ENCODE measurements around the gene TNS3.

TNS3 gene

GRCh38 chr7:47249361-47249760 is 332.6 kb downstream of the TNS3 start:
- no peak overlapping the region for H3K4me3 ChIP-seq (ENCODE audit: control insufficient read depth, low read depth, low read length)
- DNase-seq (ENCODE audit: low read depth), result no peak
- no peak for TF ChIP-seq CTCF (IDR thresholded peaks at IDR 0.05; ENCODE audit: control insufficient read depth, insufficient read depth, low read depth, low read length, missing control alignments)

- DNase-seq (ENCODE audit: low read depth), result no peak
- no peak overlapping the region for H3K4me3 ChIP-seq (ENCODE audit: control insufficient read depth, low read depth, low read length)
- no peak for TF ChIP-seq CTCF (IDR thresholded peaks at IDR 0.05; ENCODE audit: control insufficient read depth, insufficient read depth, low read depth, low read length, missing control alignments)
These were observed 333.1 kb downstream of the TNS3 start for GRCh38 chr7:47248797-47249196.

DNA sequence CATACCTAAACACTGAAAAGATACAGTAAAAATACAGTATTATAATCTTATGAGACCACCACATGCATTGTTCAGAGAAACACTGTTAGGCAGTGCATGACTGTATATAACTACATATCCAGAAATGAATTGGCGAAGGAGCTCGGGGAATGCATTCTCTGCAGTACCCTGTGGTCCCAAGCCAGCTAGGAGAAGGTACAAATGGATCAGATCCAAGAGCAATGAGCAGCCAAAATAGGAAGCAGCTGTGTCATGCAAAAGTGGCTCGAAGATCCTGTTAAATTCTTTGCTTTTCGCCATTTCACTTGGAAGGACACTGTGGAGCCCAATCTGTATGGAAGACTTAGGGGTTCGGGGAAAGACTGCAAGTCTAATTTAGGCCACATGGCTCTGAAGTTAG is 334.8 kb downstream of the TNS3 start:
- TF ChIP-seq CTCF (IDR thresholded peaks at IDR 0.05; ENCODE audit: control insufficient read depth, insufficient read depth, low read depth, low read length, missing control alignments), result no peak
- DNase-seq (ENCODE audit: low read depth), result no peak

DNA sequence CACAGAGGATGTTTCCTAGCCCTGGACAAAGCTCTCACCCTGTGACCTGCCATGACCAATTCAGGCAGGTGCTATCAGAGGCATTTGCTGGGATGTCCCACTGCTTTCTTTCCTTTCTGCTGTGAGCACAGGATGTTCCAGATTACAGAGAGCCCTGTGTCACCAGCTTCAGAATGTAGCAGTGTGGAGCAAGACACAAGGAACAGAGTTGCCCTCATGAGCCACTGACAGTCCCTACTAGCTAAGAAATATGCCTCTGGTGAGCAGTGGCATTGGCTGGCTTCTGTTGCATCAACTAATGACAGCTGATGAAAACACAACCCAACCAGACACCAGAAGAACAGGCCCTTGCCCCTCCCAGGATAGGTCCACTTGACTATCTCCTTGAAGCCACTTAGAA is 337.2 kb downstream of the TNS3 start:
- TF ChIP-seq CTCF (IDR thresholded peaks at IDR 0.05; ENCODE audit: control insufficient read depth, insufficient read depth, low read depth, low read length, missing control alignments), result no peak
- DNase-seq (ENCODE audit: low read depth), result no peak
- no peak overlapping the region for H3K4me3 ChIP-seq (ENCODE audit: control insufficient read depth, low read depth, low read length)

More for the DNA sequence above, 334.8 kb downstream of the TNS3 start:
- no peak overlapping the region for H3K4me3 ChIP-seq (ENCODE audit: control insufficient read depth, low read depth, low read length)

GRCh38 chr7:47241112-47242065 is 340.5 kb downstream of the TNS3 start:
- DNase-seq (ENCODE audit: low read depth), result no peak
- H3K4me3 ChIP-seq (ENCODE audit: control insufficient read depth, low read depth, low read length), result no peak overlapping the region
- no peak for TF ChIP-seq CTCF (IDR thresholded peaks at IDR 0.05; ENCODE audit: control insufficient read depth, insufficient read depth, low read depth, low read length, missing control alignments)

- no peak overlapping the region for H3K4me3 ChIP-seq (ENCODE audit: control insufficient read depth, low read depth, low read length)
- no peak for TF ChIP-seq CTCF (IDR thresholded peaks at IDR 0.05; ENCODE audit: control insufficient read depth, insufficient read depth, low read depth, low read length, missing control alignments)
- DNase-seq (ENCODE audit: low read depth), result no peak
These were observed 341.9 kb downstream of the TNS3 start for GRCh38 chr7:47239931-47240421.
